Uterus (tissue), 4 donors: ENCODE measurements around the gene NUDT3. TPM values are rescaled to one million over a fixed set of nuclear protein-coding genes. Genes with fewer than 3 reads are reported as not detected.

Experiments used
- DNase-seq, 2 donors: peaks; one replicate each; pipeline ENCODE4 v3.0.0-alpha.2; 2019 to 2020
- H3K27ac ChIP-seq, 2 donors: fragments of 200-600 bp; sonication (generic); 1 replicate in 1 of 2; 2 replicates in 1 of 2; pipeline ENCODE4 v1.5.1; 2016 to 2018
- H3K27me3 ChIP-seq, 2 donors: fragments of 200-600 bp; sonication (generic); one replicate each; pipeline ENCODE4 v1.5.1; 2018 to 2019; ENCODE audit warnings: control low read depth in 1 of 2
- H3K36me3 ChIP-seq, 2 donors: fragments of 200-600 bp; sonication (generic); one replicate each; pipeline ENCODE4 v1.5.1; 2019; ENCODE audit warnings: control low read depth in 1 of 2
- H3K4me1 ChIP-seq, 2 donors: fragments of 200-600 bp; sonication (generic); one replicate each; pipeline ENCODE4 v1.5.1; 2018 to 2019; ENCODE audit warnings: control low read depth in 1 of 2
- H3K4me3 ChIP-seq, 2 donors: fragments of 200-600 bp; sonication (generic); 1 replicate in 1 of 2; 2 replicates in 1 of 2; pipeline ENCODE4 v1.5.1; 2018 to 2019; ENCODE audit warnings: mild to moderate bottlenecking in 1 of 2
- H3K9me3 ChIP-seq, 2 donors: fragments of 200-600 bp; sonication (generic); one replicate each; pipeline ENCODE4 v1.5.1; 2019; ENCODE audit warnings: control low read depth in 1 of 2
- CTCF ChIP-seq, 4 experiments: fragments of 200-600 bp in 2 of 4; fragments of 450-650 bp in 2 of 4; sonication (generic) in 2 of 4; IDR thresholded peaks; one replicate each; pipeline ENCODE4 v1.5.1; 2016 to 2019; ENCODE audit warnings: antibody characterized with exemption in 4 of 4, mild to moderate bottlenecking in 2 of 4, moderate library complexity in 1 of 4
- POLR2A ChIP-seq, 2 donors: fragments of 450-650 bp; IDR thresholded peaks; one replicate each; pipeline ENCODE4 v1.6.1; 2016; ENCODE audit warnings: antibody characterized with exemption in 2 of 2, mild to moderate bottlenecking in 1 of 2, moderate library complexity in 1 of 2
- intact Hi-C: fragments of 100-400 bp; cut with DNase I; formaldehyde crosslinking; loops from one replicate; pipeline ENCODE4 v1.15.1; 2023; ENCODE audit warnings: low total_unique reads
- total RNA-seq, 4 donors: library from RNA; depleted of rRNA in 3 of 4; stranded (reverse); fragments of >200 nt in 3 of 4; gene quantifications; one replicate each; pipeline versions ENCODE4 v1.1.0 to v1.2.4, GENCODE V29; 2014 to 2023
- donor health status: DM: yes; HTN: yes; CAD: no.

Gene NUDT3
- total RNA-seq, 4 donors from 2014 or later = 15.6 to 58.8 (median 38.2) TPM

GRCh38 chr6:34424200-34425131 is 32.0 kb upstream of the NUDT3 start:
- H3K9me3 ChIP-seq = no peaks in the 10 kb centered on the region
- H3K4me3 ChIP-seq = peak overlapping the region; percentile 55 to 74
- no peak for DNase-seq
- no peaks in the 10 kb centered on the region for H3K27me3 ChIP-seq
- peak overlapping the region; percentile 85 to 91 for H3K27ac ChIP-seq
- H3K36me3 ChIP-seq = no peaks in the 10 kb centered on the region
- H3K4me1 ChIP-seq = peaks cover 0 to 5% of the 10 kb centered on the region in 2 donors
- no peak for TF ChIP-seq CTCF (IDR thresholded peaks at IDR 0.05)
- TF ChIP-seq POLR2A (IDR thresholded peaks at IDR 0.05) = no peak
- intact Hi-C loops = no loop called here

- peaks cover 0 to 5% of the 10 kb centered on the region in 2 donors for H3K4me1 ChIP-seq
- TF ChIP-seq POLR2A (IDR thresholded peaks at IDR 0.05) = no peak
- no peak for TF ChIP-seq CTCF (IDR thresholded peaks at IDR 0.05)
- no peaks in the 10 kb centered on the region for H3K9me3 ChIP-seq
- no peaks in the 10 kb centered on the region for H3K27me3 ChIP-seq
- intact Hi-C loops = no loop called here
- DNase-seq = no peak
- H3K27ac ChIP-seq = no peak overlapping the region
- no peak overlapping the region for H3K4me3 ChIP-seq
- H3K36me3 ChIP-seq = no peaks in the 10 kb centered on the region
Measured at GRCh38 chr6:34423254-34423653, 30.8 kb upstream of the NUDT3 start.

- Histone ChIP-seq H3K4me3 (no peak overlapping the region), H3K4me1 (peaks cover 0 to 6% of the 10 kb centered on the region in 2 donors), H3K27me3 (no peaks in the 10 kb centered on the region), H3K36me3 (no peaks in the 10 kb centered on the region), H3K9me3 (no peaks in the 10 kb centered on the region), H3K27ac (no peak overlapping the region)
- intact Hi-C loops = loop anchor here (5.0 kb wide), 2 partner anchors 171 to 221 kb away; partner anchors contain the start of gene SMIM29
- no peak for DNase-seq
- TF ChIP-seq POLR2A (IDR thresholded peaks at IDR 0.05) = no peak
- TF ChIP-seq CTCF (IDR thresholded peaks at IDR 0.05) = no peak
Measured at GRCh38 chr6:34418367-34418766, 25.9 kb upstream of the NUDT3 start.

- H3K27ac ChIP-seq = no peak overlapping the region
- TF ChIP-seq CTCF (IDR thresholded peaks at IDR 0.05) (no peak), POLR2A (IDR thresholded peaks at IDR 0.05) (no peak)
- no peaks in the 10 kb centered on the region for H3K36me3 ChIP-seq
- no peaks in the 10 kb centered on the region for H3K27me3 ChIP-seq
- no peaks in the 10 kb centered on the region for H3K9me3 ChIP-seq
- DNase-seq = no peak
- intact Hi-C loops = loop anchor here (5.0 kb wide), 2 partner anchors 170 to 220 kb away; partner anchors contain the start of gene SMIM29
- no peak overlapping the region for H3K4me3 ChIP-seq
- peaks cover 0 to 6% of the 10 kb centered on the region in 2 donors for H3K4me1 ChIP-seq
Measured at GRCh38 chr6:34416877-34417371, 24.5 kb upstream of the NUDT3 start.
